Measurements from ENCODE around the gene DPYD.

DNA sequence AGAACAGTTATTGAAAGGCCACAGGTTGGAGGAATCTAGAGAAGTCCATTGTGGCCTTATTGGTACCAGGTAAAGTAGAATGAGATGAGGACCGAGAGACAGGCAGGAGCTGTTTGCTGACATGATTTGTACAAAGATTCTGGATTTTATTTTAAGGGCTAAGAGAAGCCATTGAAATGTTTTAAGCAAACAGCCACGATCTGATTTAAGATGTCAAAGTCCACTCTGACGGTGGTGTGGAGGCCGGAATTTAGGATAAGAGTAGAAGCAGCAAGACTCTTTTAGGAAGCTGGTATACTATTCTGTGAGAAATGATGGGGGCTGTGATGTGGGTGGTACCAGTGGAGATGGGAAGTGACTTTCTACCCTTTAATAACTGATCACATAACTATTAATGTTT lies 418.5 kb downstream of the DPYD start:
- TF ChIP-seq, protein P1, sequence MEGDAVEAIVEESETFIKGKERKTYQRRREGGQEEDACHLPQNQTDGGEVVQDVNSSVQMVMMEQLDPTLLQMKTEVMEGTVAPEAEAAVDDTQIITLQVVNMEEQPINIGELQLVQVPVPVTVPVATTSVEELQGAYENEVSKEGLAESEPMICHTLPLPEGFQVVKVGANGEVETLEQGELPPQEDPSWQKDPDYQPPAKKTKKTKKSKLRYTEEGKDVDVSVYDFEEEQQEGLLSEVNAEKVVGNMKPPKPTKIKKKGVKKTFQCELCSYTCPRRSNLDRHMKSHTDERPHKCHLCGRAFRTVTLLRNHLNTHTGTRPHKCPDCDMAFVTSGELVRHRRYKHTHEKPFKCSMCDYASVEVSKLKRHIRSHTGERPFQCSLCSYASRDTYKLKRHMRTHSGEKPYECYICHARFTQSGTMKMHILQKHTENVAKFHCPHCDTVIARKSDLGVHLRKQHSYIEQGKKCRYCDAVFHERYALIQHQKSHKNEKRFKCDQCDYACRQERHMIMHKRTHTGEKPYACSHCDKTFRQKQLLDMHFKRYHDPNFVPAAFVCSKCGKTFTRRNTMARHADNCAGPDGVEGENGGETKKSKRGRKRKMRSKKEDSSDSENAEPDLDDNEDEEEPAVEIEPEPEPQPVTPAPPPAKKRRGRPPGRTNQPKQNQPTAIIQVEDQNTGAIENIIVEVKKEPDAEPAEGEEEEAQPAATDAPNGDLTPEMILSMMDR (conservative IDR thresholded peaks at IDR 0.05; ENCODE audit: low read length) = no peak
- TF ChIP-seq EZH2phosphoT487 (IDR thresholded peaks at IDR 0.05; ENCODE audit: borderline replicate concordance) = no peak

Data from Loucy (cell line).